Posterior vena cava (tissue), 2 donors: ENCODE data around the gene OR52A5. TPM values are rescaled to one million over a fixed set of nuclear protein-coding genes. Genes with fewer than 3 reads are reported as not detected.

Experiments used
- DNase-seq: peaks from one replicate; pipeline ENCODE4 v3.0.0-alpha.2; 2020; ENCODE audit warnings: low spot score
- intact Hi-C, 2 donors: fragments of 100-400 bp; cut with DNase I; formaldehyde crosslinking; loops; one replicate each; pipeline versions ENCODE4 v1.14.1 to v1.14.2; 2022 to 2023
- total RNA-seq, 2 donors: library from RNA; stranded (reverse); fragmentation: NEBNext Ultra II Directional; extraction: Animal tissue kit (Norgen Biotek cat#: 25700); gene quantifications; one replicate each; pipeline ENCODE4 v1.2.1, GENCODE V29; 2021
- donor health status: DM: yes; HTN: yes; CAD: no.
- donor health status: DM: yes; HTN: yes; CAD: no.

Gene OR52A5
- total RNA-seq, 2 donors from 2014 or later, result not detected

DNA sequence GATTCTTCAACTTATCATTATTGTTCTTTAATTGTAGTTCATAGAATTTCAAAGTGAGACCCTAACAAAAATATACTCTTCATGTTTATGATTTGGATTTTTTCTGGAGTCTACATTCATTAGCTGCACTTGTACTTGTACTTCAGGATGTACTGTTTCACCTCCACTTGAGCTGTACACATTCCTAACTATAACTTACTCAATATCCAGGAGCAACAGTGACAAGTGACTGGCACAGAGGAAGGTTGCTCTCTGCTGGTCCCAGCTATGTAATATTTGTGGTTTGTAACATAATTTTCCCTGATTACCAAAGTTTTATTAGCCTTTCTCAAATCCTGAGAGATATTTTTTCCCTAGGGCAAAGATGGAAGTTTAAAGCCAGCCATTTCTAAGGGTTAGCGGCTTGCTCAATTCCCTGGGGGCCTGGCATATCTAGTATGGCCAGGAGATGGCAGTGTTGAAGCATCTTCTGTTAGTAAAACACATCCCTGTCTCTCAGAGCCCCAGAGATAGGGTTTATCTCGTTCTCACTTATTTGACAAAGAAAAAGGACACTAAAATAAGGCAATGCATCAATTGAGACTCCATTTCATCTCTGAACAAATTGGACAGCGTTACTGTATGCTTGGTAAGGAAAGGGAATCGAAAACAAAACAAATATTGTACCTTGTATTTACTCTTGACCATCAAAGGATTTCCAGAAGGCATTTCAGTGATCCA is 14.2 kb downstream of the OR52A5 start:
- DNase-seq, result peak; percentile 82

DNA sequence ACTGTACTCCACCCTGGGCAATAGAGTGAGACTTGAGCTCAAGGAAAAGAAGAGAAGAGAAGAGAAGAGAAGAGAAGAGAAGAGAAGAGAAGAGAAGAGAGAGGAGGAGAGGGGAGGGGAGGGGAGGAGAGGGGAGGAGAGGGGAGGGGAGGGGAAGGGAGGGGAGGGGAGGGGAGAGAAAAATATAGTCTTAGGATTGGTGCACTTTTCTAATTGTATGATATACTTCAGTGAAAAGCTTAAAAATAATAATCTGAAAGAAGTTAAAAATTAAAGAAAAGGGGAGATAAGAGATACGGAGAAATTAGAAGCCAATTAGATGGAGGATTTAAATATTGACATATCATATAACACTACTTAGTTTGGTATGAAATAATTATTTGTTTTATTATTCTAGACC is 19.3 kb downstream of the OR52A5 start:
- DNase-seq, result no peak
- intact Hi-C loops, result no loop called here

More for the DNA sequence above, 14.2 kb downstream of the OR52A5 start:
- intact Hi-C loops, result no loop called here

DNA sequence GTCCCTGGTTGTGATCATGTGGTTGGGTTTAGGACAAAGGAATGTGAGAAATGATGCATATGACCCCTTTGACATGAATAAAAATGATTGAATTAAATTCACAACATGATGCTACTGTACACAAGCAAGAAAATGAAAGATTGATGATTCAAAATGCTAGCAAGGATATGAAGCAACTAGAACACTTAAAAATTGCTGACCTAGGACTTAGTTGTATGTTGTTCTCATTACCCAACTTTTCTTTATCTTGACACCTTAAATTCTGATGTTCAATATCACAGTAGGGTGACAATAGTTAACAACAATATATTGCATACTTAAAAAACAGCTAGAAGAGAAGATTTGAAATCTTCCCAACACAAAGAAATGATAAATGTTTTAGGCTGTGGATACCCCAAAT is 20.6 kb downstream of the OR52A5 start:
- no peak for DNase-seq
- intact Hi-C loops, result no loop called here

DNA sequence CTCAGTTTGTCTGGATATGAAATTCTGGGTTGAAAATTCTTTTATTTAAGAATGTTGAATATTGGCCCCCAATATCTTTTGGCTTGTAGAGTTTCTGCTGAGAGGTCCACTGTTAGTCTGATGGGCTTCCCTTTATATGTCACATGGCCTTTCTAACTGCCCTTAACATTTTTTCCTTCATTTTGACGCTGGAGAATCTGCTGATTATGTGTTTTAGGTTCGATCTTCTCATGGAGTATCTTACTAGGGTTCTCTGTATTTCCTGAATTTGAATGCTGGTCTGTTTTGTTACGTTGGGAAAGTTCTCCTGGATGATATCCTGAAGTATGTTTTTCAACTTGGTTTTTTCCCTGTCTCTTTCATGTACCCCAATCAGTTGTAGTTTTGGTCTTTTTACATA is 22.8 kb downstream of the OR52A5 start:
- intact Hi-C loops, result no loop called here
- no peak for DNase-seq

DNA sequence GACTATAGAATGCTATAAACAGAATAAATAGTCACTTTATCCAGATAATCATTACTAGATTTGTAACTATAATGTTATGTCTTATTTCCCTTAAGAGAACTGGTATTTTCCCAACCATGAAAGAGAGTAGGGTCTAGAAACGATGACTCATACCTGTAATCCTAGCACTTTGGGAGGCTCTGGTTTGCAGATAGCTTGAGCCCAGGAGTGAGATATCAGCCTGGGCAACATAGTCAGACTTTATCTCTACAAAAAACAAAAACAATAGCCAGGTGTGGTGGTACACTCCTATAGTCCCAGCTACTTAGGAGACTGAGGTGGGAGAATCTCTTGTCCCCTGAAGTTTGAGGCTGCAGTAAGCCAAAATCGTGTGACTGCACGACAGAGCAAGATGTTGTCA is 30.9 kb downstream of the OR52A5 start:
- intact Hi-C loops, result loop anchor here in 1 of 2 donors (5.0 kb wide), 1 partner anchor 1045 kb away; no protein-coding TSS in a partner anchor
- no peak for DNase-seq

DNA sequence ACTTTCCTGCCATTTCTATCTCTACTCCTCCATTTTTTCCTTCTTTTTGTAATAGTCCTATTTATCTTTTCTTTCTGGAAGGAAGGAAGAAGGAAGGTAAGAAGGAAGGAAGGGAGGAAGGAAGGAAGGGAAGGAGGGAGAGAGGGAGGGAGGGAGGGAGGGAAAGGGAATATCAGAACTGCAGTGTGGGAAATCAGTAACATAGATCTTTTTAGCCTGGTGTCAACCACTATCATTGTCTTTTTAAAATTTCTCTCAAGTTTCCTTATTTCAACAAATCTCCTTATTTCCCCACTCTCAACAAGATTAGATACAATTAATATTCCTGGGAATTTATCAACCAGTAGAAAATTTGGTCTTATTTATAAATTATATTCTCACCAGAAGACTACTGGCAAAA is 35.1 kb downstream of the OR52A5 start:
- no peak for DNase-seq
- intact Hi-C loops, result no loop called here

DNA sequence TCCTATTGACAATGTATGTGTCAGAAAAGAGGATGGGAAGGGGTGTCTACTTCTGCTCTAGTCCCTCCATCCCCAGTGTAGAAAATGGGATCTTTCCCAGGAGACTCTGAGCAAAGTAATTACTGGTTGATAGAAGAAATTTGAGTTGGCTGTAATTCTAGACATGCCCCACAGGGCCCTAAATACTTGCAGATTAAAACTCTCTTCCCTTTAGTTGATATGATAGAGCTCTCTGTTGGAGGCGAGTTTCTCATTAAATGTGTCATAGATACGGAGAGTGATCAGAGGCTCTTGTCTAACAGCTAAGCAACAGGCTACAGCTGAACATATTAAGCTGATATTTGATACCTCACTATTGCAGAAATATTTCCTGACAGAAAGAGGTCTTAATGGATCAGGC is 35.9 kb downstream of the OR52A5 start:
- intact Hi-C loops, result no loop called here
- no peak for DNase-seq

DNA sequence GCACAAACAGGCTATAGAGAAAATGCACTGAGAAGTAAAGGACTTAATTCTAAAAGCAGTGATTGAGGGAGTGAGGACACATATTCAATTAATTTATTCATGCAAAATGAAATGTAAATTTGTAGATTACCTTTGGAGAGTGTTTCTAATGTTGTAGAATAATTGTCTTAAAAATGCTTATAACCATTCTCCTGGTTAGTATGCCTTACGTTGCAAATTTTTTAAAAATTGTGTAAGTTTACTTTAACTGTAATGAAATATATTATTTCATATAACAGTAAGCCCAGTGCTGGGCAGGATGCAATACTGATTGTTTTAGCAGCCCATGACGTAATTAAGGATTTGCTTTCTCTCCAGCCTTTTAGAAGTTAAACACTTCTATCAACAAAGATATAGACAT is 42.1 kb downstream of the OR52A5 start:
- intact Hi-C loops, result no loop called here
- no peak for DNase-seq

DNA sequence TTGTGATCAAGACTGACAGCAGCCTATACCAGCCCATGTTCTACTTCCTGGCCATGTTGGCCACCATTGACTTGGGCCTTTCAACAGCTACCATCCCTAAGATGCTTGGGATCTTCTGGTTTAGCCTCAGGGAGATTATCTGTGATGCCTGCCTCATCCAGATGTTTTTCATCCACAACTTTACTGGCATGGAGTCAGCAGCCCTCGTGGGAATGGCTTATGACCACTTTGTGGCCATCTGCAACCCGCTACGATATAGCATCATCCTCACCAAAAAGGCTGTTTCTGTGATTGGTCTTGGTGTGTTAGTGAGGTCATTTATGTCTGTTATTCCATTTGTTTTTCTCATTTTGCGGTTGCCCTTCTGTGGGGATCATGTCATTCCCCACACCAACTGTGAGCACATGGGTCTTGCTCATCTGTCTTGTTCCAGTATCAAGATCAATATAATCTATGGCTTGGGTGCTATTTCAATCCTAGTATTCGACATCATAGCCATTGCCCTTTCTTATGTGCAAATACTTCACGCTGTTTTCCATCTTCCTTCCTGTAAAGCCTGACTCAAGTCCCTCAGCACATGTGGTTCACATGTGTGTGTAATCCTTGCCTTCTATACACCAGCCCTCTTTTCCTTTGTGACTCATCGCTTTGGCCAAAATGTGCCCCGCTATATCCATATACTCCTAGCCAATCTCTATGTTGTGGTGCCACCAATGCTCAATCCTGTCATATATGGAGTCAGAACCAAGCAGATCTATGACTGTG is 45.2 kb downstream of the OR52A5 start:
- intact Hi-C loops, result no loop called here
- no peak for DNase-seq

DNA sequence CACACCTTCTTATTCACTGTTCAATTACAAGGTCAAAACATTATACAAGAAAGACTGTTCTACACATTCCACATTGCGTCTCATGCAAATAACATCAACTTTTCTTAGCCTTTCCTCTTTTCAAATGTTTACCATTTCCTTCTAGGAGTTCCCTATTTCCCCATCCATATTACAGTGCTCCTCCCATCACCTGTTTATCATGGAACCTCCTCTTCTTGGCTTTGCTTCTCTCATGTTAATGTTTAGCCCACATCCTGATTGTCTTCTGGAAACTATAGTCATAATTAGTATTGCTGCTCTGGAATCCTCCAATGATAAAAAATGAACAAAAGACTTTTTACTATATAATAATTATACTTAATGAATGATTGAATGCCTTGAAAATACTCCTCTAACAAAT is 47.5 kb downstream of the OR52A5 start:
- no peak for DNase-seq
- intact Hi-C loops, result no loop called here

DNA sequence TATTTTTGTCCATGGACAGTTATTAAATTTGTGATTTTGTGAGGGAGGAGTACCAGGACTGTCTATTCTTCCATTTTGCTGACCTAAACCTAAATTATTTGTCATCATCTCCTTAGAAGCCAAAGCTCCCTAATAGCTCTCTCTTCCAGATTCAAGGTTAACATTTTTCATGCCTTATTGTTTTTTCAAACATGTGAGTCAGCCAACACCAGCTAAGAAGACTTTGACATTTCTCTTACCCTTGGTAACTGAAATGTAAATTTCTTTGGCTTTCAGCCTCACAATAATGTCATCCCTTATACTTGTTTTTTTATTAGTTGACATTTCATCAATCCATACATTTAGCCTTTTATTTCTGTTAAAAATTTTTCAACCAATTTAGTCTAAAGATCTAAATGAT is 49.6 kb downstream of the OR52A5 start:
- intact Hi-C loops, result no loop called here
- no peak for DNase-seq

DNA sequence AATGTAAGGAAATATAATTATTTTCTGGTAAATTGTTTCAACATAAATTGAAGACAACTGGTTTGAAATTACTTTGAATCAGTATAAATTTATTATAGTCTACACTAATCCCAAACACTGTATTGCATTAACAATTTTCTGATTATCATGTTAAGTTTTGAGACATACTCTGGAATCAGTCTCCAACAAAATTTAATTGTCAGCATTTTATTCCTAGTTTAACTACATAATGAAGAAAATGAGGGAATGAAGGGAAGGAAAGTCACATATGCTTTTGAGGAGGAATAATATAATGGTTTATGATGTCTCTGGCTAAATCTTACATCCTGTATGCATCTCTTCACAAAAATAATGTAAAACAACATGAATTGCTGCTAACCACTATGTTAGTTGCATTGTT is 54.6 kb downstream of the OR52A5 start:
- intact Hi-C loops, result no loop called here
- no peak for DNase-seq

DNA sequence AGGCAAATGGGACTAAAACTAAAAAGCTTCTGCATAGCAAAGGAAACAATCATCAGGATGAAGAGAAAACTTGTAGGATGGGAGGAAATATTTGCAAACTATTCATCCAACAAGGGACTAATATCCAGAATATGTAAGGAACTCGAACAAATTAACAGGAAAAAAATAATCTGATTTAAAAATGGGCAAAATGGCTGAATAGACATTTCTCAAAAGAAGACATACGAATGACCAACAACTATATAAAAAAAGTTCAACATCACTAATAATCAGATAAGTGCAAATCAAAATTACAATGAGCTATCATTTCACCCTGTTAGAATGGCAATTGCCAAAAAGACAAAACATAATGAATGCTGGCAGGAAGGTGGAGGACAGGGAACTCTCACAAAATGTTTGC is 56.8 kb downstream of the OR52A5 start:
- no peak for DNase-seq
- intact Hi-C loops, result no loop called here

Other genes with a start within 250 kb of the OR52A5 start
- gene OR51A7, start 234.6 kb downstream of the OR52A5 start, total RNA-seq, result not detected
- gene OR51G2, start 219.0 kb downstream of the OR52A5 start, total RNA-seq, result not detected
- gene OR51G1, start 214.0 kb downstream of the OR52A5 start, total RNA-seq, result not detected
- gene OR51A4, start 190.8 kb downstream of the OR52A5 start, total RNA-seq, result not detected
- gene OR51A2, start 182.6 kb downstream of the OR52A5 start, total RNA-seq, result not detected
- gene OR51L1, start 143.5 kb downstream of the OR52A5 start, total RNA-seq, result not detected
- not detected for gene OR52J3, start 91.8 kb downstream of the OR52A5 start, total RNA-seq
- gene OR52E2, start 78.7 kb downstream of the OR52A5 start, total RNA-seq, result not detected
- gene OR52E1, start 68.8 kb downstream of the OR52A5 start, total RNA-seq, result not detected
- gene OR52A1, start 16.4 kb upstream of the OR52A5 start, total RNA-seq, result not detected
- gene OR51V1, start 62.3 kb upstream of the OR52A5 start, total RNA-seq, result not detected
- 1,000 to 10,000 TPM; 1,053 to 3,910 TPM for gene HBB, start 88.7 kb upstream of the OR52A5 start, total RNA-seq
- gene HBD, start 96.1 kb upstream of the OR52A5 start, total RNA-seq, result 1 to 10 TPM; 1.4 to 4.8 TPM
- not detected for gene HBG1, start 111.5 kb upstream of the OR52A5 start, total RNA-seq
- gene HBG2, start 116.4 kb upstream of the OR52A5 start, total RNA-seq, result under 1 TPM in 1 of 2 donors, not detected in 1; 0.71 TPM
- not detected for gene HBE1, start 131.6 kb upstream of the OR52A5 start, total RNA-seq
- gene OR51B4, start 163.6 kb upstream of the OR52A5 start, total RNA-seq, result under 1 TPM in 1 of 2 donors, not detected in 1; 0.46 TPM
- not detected for gene OR51B2, start 185.9 kb upstream of the OR52A5 start, total RNA-seq
- under 1 TPM; 0.29 to 0.51 TPM for gene OR51B5, start 205.2 kb upstream of the OR52A5 start, total RNA-seq
- gene OR51B6, start 213.2 kb upstream of the OR52A5 start, total RNA-seq, result not detected
- gene OR51M1, start 245.5 kb upstream of the OR52A5 start, total RNA-seq, result not detected